ENCODE data around the gene DBNL. TPM values are rescaled to one million over a fixed set of nuclear protein-coding genes. Genes with fewer than 3 reads are reported as not detected.
A peak's percentile ranks its signal among the peaks of the same experiment; 100 is the strongest.

DBNL gene
- total RNA-seq, 6 experiments from 2014 or later = 30.7 to 48.1 (median 36.9) TPM

GRCh38 chr7:44081266-44081748 lies 36.8 kb downstream of the DBNL start:
- Histone ChIP-seq H3K27ac (no peak overlapping the region), H3K27me3 (no peaks in the 10 kb centered on the region), H3K4me3 (peak overlapping the region; percentile 72 to 85 (median 73)), H3K4me1 (peaks cover 0 to 13% (median 2%) of the 10 kb centered on the region in 4 donors), H3K36me3 (peaks cover 0 to 21% (median 4%) of the 10 kb centered on the region in 4 donors), H3K9me3 (no peaks in the 10 kb centered on the region)
- intact Hi-C loops (cut with DNase I) = no loop called here
- WGBS (ENCODE audit: insufficient coverage, low coverage, low lambda C conversion rate, missing lambda C conversion rate) = 43% methylated on average over 8 of the region's 9 CpGs
- no peak for TF ChIP-seq POLR2A (IDR thresholded peaks at IDR 0.05)
- TF ChIP-seq CTCF (IDR thresholded peaks at IDR 0.05) = no peak
- DNase-seq = no peak
- ATAC-seq = no peak

GRCh38 chr7:44082541-44083207 lies 38.2 kb downstream of the DBNL start:
- DNase-seq = peak; percentile 99 to 100 (median 99)

GRCh38 chr7:44083796-44084195 lies 39.3 kb downstream of the DBNL start:
- Histone ChIP-seq H3K27ac (no peak overlapping the region), H3K36me3 (peaks cover 0 to 6% (median 1%) of the 10 kb centered on the region in 4 donors), H3K9me3 (no peaks in the 10 kb centered on the region), H3K4me1 (peaks cover 0 to 16% (median 0%) of the 10 kb centered on the region in 4 donors), H3K4me3 (no peak overlapping the region), H3K27me3 (no peaks in the 10 kb centered on the region)
- 94% methylated on average over 2 of the region's 3 CpGs for WGBS (ENCODE audit: insufficient coverage, low coverage, low lambda C conversion rate, missing lambda C conversion rate)
- TF ChIP-seq CTCF (IDR thresholded peaks at IDR 0.05) = no peak
- no peak for TF ChIP-seq POLR2A (IDR thresholded peaks at IDR 0.05)
- intact Hi-C loops (cut with DNase I) = no loop called here
- DNase-seq (no peak), ATAC-seq (no peak)

More at GRCh38 chr7:44082541-44083207, 38.2 kb downstream of the DBNL start:
- peaks cover 0 to 5% (median 0%) of the 10 kb centered on the region in 4 donors for H3K4me1 ChIP-seq
- intact Hi-C loops (cut with DNase I) = no loop called here
- peak overlapping the region; percentile 52 to 73 (median 72) for H3K27ac ChIP-seq
- no peaks in the 10 kb centered on the region for H3K27me3 ChIP-seq
- 1% methylated on average over 22 of the region's 54 CpGs for WGBS (ENCODE audit: insufficient coverage, low coverage, low lambda C conversion rate, missing lambda C conversion rate)
- H3K4me3 ChIP-seq = peak overlapping the region; percentile 38 to 73 (median 72)
- H3K9me3 ChIP-seq = no peaks in the 10 kb centered on the region
- peak; percentile 94 to 97 (median 95) for ATAC-seq
- peak; percentile 71 for TF ChIP-seq POLR2A (IDR thresholded peaks at IDR 0.05)
- no peak for TF ChIP-seq CTCF (IDR thresholded peaks at IDR 0.05)
- H3K36me3 ChIP-seq = peaks cover 0 to 17% (median 4%) of the 10 kb centered on the region in 4 donors

GRCh38 chr7:44084701-44085100 lies 40.2 kb downstream of the DBNL start:
- intact Hi-C loops (cut with DNase I) = no loop called here

More at GRCh38 chr7:44084701-44085100, 40.2 kb downstream of the DBNL start:
- peaks cover 0 to 5% (median 0%) of the 10 kb centered on the region in 4 donors for H3K36me3 ChIP-seq
- H3K27ac ChIP-seq = no peak overlapping the region
- TF ChIP-seq POLR2A (IDR thresholded peaks at IDR 0.05) (no peak), CTCF (IDR thresholded peaks at IDR 0.05) (no peak)
- H3K27me3 ChIP-seq = no peaks in the 10 kb centered on the region
- DNase-seq (no peak), ATAC-seq (no peak)
- H3K4me3 ChIP-seq = no peak overlapping the region
- 83% methylated on average over 2 of the region's 4 CpGs for WGBS (ENCODE audit: insufficient coverage, low coverage, low lambda C conversion rate, missing lambda C conversion rate)
- H3K9me3 ChIP-seq = no peaks in the 10 kb centered on the region
- H3K4me1 ChIP-seq = peaks cover 0 to 23% (median under 1%) of the 10 kb centered on the region in 4 donors

Data from right lobe of liver (tissue), 6 donors.